Sciatic nerve (tissue), 2 donors: ENCODE results near the gene ADCK1. TPM values are rescaled to one million over a fixed set of nuclear protein-coding genes. Genes with fewer than 3 reads are reported as not detected.

Source experiments
- ATAC-seq: fragments of 200-7000 bp; cut with Tn5 transposase; one replicate; pipeline ENCODE4 v1.9.1; 2020; ENCODE audit warnings: mild to moderate bottlenecking, moderate library complexity
- DNase-seq: peaks from one replicate; pipeline ENCODE4 v3.0.0-alpha.2; 2020; ENCODE audit warnings: low spot score
- intact Hi-C: fragments of 100-400 bp; cut with DNase I; formaldehyde crosslinking; loops from one replicate; pipeline ENCODE4 v1.14.2; 2022
- total RNA-seq: library from RNA; stranded (reverse); fragmentation: NEBNext Ultra II Directional; extraction: Animal tissue kit (Norgen Biotek cat#: 25700); gene quantifications from one replicate; pipeline ENCODE4 v1.2.1, GENCODE V29; 2021
- donor health status: DM: no; HTN: no; CAD: no.
- donor health status: DM: no; HTN: no; CAD: no.

The ADCK1 gene
- total RNA-seq, 1 donor from 2014 or later: 8.2 TPM

DNA sequence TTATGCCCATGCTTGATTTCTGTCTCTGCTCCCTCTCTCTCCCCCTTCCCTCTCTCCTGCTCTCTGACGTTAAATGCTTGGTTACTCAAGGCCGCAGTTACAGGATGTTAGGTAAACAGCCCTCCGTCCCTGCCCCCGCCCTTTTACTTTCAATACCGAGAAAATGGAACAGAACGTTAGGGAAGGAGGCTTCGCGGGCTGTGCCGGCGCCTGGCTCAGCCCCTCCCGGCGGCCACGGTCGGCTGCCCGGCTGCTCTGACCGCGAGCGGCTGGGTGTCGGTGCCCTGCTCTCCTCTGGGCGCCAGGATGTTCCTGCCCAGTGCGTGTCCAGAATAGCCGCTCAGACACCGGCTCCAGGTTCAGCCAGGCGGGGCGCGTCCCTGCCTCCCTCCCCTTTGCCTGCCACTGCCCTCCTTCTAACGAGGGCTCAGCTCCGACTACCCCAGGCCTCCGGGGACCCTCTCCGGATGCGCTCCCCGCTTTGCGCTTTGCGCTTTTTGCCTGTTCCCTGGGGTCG lies 166.1 kb downstream of the ADCK1 start:
- no peak for DNase-seq
- ATAC-seq: peak; percentile 68
- intact Hi-C loops: no loop called here

DNA sequence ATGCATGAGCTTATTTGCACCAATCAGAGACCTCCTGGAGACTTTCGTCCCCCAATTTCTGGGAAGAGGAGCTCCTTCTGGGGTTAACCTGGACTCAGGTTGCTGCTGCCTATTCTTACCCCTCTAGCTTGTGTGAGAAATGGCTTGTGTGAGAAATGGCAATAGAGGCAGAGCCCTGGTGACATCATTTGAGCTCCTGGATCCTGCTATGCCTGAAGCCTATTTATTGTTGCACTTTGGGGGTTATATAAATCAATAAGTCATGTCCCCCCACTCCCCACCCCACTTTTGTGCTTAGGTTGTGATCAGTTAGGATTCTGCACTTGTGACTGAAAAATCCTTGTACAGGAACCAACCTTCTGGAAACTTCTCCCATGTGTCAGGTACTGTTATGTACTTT lies 167.2 kb downstream of the ADCK1 start:
- intact Hi-C loops: no loop called here
- DNase-seq: no peak
- no peak for ATAC-seq

DNA sequence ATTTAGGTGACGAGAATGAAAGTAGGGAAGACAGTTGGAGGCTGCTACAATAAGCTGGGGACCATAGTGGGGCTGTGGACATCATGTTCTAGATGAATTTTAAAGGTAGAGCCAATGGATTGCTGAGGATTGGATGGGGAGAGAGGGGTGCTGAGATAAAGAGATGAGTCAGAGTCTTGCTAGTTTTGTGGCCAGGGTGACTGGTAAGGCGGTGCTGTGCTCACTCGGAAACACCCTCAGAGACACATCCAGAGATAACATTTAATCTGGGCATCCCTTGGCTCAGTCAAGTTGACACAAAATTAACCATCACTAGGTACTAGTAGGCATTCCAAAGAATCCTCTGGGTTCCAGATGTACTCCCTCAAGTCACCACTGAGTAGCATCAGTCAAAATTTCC lies 170.7 kb downstream of the ADCK1 start:
- intact Hi-C loops: no loop called here
- ATAC-seq: no peak
- no peak for DNase-seq

DNA sequence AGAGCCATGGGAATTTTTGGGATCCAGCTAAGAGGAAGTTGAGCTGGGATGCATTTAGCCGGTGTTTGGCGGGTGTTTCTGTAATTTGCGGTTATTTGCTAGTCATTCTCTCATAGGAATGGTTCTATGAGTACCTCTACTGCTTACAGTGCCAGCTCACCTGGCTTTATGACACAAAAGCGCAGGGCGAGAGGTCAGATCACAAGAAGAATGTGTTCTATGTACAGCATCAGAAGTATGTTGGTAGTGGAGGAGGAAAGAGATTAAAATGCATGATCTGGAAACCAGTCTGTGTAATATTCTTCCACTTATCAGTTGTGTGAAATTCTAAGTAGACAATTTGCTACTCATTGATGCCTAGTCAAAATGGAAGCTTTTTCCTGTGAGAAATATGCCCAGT lies 173.3 kb downstream of the ADCK1 start:
- DNase-seq: no peak
- intact Hi-C loops: no loop called here
- no peak for ATAC-seq

DNA sequence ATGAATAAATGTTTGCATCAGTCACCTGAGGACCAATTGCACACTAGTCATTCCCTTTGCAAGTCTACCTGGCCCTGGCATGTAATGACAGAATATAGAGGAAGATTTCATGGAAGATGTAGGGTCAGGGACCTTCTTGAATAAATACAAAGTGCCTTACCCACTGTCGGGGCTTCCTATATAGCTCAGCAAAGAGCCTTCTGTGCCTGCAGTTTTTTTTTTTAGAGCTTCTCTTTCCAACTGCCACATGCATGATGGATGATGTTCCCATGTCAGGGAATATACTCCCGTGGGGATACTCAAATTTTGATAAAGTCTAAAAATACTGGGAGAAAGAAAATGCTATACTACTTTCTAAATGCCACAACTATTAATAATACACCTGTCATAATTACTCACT lies 176.7 kb downstream of the ADCK1 start:
- no peak for DNase-seq
- intact Hi-C loops: no loop called here
- no peak for ATAC-seq

DNA sequence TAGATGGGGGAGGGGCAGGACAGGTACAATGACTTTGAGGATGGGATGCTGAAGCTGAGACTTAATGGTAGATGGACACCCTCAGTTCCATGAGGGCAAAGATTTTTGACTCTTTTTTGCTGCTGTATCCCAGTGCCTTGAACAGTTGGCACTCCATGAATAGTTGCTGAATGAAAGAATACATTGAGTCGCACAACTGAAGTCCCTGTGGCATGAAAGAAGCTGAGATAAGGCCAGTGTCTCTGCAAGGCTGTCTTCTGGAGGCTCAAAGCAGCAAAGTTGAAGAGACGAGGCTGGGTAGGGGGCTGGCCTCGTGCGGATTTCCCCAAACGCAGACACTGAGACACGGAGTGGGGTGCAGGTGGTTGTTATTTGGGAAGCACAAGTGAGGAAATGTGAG lies 179.3 kb downstream of the ADCK1 start:
- ATAC-seq (no peak), DNase-seq (no peak)
- intact Hi-C loops: no loop called here

DNA sequence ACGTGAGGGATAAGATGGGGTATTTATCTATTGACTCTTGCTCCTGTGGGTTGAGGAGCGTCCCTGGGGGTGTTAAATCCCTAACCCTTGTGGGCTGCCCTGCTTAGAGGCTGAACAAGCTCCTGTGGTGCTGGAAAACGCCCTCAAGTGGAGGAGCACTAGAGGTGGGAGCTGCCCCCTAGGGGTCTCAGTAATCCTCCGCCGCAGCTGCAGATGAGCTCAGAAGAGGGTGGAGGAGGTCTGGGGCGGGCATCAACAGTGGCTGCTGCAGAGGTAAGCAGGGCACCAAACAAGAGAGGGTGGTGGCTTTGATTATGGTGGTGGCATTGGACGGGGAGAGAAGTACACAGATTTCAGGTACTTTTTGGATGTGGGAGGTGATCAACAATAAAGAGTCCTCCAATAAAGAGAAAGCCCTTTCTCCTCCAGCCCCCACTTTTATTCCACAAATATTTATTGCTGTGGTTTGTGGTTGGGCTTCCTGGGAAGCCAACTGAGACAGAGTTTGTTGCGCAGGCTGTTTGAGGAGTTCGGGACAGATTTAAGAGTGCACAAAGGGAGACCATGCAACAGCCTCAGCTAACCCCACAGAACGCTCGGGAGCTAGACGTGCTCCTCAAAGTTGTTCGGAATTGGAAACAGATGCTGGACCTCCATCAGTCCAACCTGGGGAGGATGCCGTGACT lies 179.9 kb downstream of the ADCK1 start:
- ATAC-seq: peak; percentile 37
- DNase-seq: no peak
- intact Hi-C loops: no loop called here

DNA sequence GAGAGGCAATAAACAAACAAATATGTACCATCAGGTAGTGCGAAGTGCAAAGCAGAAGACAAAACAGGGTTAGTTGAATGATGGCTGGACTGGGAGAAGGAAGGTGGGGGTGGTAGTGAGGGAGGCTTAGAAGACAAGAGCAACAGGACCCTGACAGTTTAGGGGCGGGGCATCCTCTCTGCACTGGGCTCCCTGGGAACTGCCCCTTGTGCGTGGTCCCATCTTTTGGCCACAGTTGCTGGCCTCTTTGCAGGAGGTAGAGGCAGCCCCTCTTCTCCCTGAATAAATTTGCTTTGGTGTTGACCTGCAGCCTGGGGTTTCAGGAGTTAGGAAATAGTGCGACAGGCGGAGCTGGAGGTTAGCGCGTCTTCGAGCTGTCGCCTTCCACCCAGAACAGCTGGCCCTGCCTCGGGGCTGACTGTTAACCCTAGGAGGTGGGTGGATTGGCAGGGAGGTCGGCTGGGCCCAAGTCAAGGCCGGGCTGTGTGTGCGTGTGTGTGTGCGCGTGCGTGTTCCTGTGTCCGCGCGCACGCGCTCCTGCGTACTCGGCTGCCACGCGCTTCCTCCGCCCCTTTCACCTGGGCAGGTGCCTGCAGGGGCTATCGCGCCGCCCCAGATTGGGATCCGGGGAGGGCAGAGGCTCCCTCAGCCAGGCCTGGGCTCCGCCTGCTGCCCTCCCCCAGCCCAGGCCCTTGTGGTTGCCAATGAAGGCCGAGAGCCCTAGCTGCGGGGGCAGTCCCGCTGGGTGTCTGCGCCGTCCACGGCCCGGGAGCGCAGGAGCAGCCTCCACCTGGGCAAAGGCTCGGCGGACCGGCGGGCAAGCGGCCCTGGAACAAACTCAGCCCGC lies 180.8 kb downstream of the ADCK1 start:
- intact Hi-C loops: no loop called here
- DNase-seq (no peak), ATAC-seq (peak; percentile 61)

Other genes starting within 250 kb of the ADCK1 start
- 65.1 TPM for gene SPTLC2, start 183.5 kb upstream of the ADCK1 start, total RNA-seq
- 15.4 TPM for gene ALKBH1, start 92.1 kb upstream of the ADCK1 start, total RNA-seq
- gene SLIRP, start 92.0 kb upstream of the ADCK1 start, total RNA-seq: 82.3 TPM
- 69.3 TPM for gene SNW1, start 39.0 kb upstream of the ADCK1 start, total RNA-seq